H1 (cell line): Measurements from ENCODE around the gene RRBP1. TPM values are rescaled to one million over a fixed set of nuclear protein-coding genes. Genes with fewer than 3 reads are reported as not detected.

Source experiments
- CTCF ChIA-PET: fragments of 300-600 bp; sonication (Branson Sonifier 250); formaldehyde crosslinking; loops from one replicate; lab custom pipeline; 2021; ENCODE audit not compliant: partially characterized antibody; lab: Charles Lee
- POLR2A ChIA-PET: fragments of 300-600 bp; sonication (Branson Sonifier 250); formaldehyde crosslinking; loops from one replicate; lab custom pipeline; 2021; ENCODE audit warnings: inconsistent platforms; ENCODE audit not compliant: partially characterized antibody; lab: Charles Lee
- DNase-seq, 2 experiments: peaks; one replicate each; pipeline versions ENCODE4 v3.0.0 to v3.0.0-alpha.2; 2010 to 2022; ENCODE audit warnings: low spot score in 2 of 2, low read depth in 1 of 2, mixed read lengths in 1 of 2
- FAIRE-seq: peaks from 2 replicates; lab custom pipeline; 2011; peaks lifted over from hg19 to GRCh38; lab: Jason Lieb, UNC
- H2AFZ ChIP-seq: 2 replicates; pipeline ENCODE4 v1.8.1; 2012; ENCODE audit warnings: low read length, inconsistent platforms
- H2AK5ac ChIP-seq: 2 replicates; pipeline ENCODE4 v1.6.1; 2013; ENCODE audit warnings: low read depth, low read length
- H2BK120ac ChIP-seq: replicated peaks from 2 replicates; pipeline ENCODE3; 2013; ENCODE audit warnings: low read depth, low read length, inconsistent platforms
- H2BK12ac ChIP-seq: 2 replicates; pipeline ENCODE4 v1.6.1; 2013; ENCODE audit warnings: low read depth, low read length
- H2BK15ac ChIP-seq: 2 replicates; pipeline ENCODE4 v1.6.1; 2013; ENCODE audit warnings: low read length
- H2BK20ac ChIP-seq: 2 replicates; pipeline ENCODE4 v1.6.1; 2013; ENCODE audit warnings: low read length
- H2BK5ac ChIP-seq: 2 replicates; pipeline ENCODE4 v1.6.1; 2013; ENCODE audit warnings: low read depth, low read length
- H3K14ac ChIP-seq: 2 replicates; pipeline ENCODE4 v1.6.1; 2013; ENCODE audit warnings: inconsistent platforms; ENCODE audit not compliant: insufficient read length
- H3K18ac ChIP-seq: 2 replicates; pipeline ENCODE4 v1.6.1; 2013; ENCODE audit warnings: low read length; ENCODE audit errors: extremely low read depth
- H3K23ac ChIP-seq: 2 replicates; pipeline ENCODE4 v1.6.1; 2013; ENCODE audit warnings: inconsistent platforms; ENCODE audit not compliant: insufficient read length
- H3K23me2 ChIP-seq: 2 replicates; pipeline ENCODE4 v1.6.1; 2013; ENCODE audit warnings: low read depth, low read length
- H3K27ac ChIP-seq: 2 replicates; pipeline ENCODE4 v1.6.1; 2011; ENCODE audit warnings: low read depth, low read length, inconsistent platforms
- H3K27me3 ChIP-seq, 4 experiments: replicated peaks in 1 of 4; 1 replicate in 1 of 4; 2 replicates in 3 of 4; pipeline versions ENCODE4 v1.6.1 to v1.8.1; 2011 to 2013; ENCODE audit warnings: low read length in 3 of 4, mild to moderate bottlenecking in 3 of 4, inconsistent platforms in 2 of 4, mixed read lengths in 2 of 4, moderate library complexity in 1 of 4; ENCODE audit not compliant: control insufficient read depth in 3 of 4, insufficient read depth in 3 of 4; ENCODE audit errors: extremely low read depth in 1 of 4
- H3K36me3 ChIP-seq, 4 experiments: 2 replicates each; pipeline versions ENCODE4 v1.6.1 to v1.8.1; 2011 to 2013; ENCODE audit warnings: mild to moderate bottlenecking in 4 of 4, low read length in 3 of 4, moderate library complexity in 2 of 4, control low read depth in 1 of 4, inconsistent platforms in 1 of 4; ENCODE audit not compliant: insufficient read depth in 4 of 4, control insufficient read depth in 2 of 4
- H3K4ac ChIP-seq: replicated peaks from 2 replicates; pipeline ENCODE3; 2013; ENCODE audit warnings: low read length, low read depth, mixed read lengths, inconsistent platforms; ENCODE audit not compliant: insufficient read length
- H3K4me1 ChIP-seq, 4 experiments: replicated peaks in 1 of 4; 1 replicate in 1 of 4; 2 replicates in 3 of 4; pipeline versions ENCODE4 v1.6.1 to v1.8.1; 2011 to 2013; ENCODE audit warnings: low read length in 3 of 4, inconsistent platforms in 2 of 4, mixed read lengths in 1 of 4; ENCODE audit not compliant: insufficient read depth in 4 of 4, control insufficient read depth in 3 of 4
- H3K4me2 ChIP-seq, 2 experiments: 2 replicates each; pipeline versions ENCODE4 v1.6.1 to v1.8.1; 2011 to 2013; ENCODE audit warnings: low read depth in 2 of 2, low read length in 2 of 2, control low read depth in 1 of 2, inconsistent platforms in 1 of 2, mild to moderate bottlenecking in 1 of 2; ENCODE audit not compliant: insufficient read depth in 1 of 2
- H3K4me3 ChIP-seq, 4 experiments: fragments of 200-600, 300-600 bp in 1 of 4; sonication (generic), shearing (Covaris generic), sonication (Bioruptor Twin) in 1 of 4; 2 replicates each; pipeline versions ENCODE4 v1.5.1 to v1.8.1; 2011 to 2016; ENCODE audit warnings: low read length in 4 of 4, low read depth in 3 of 4, control low read depth in 2 of 4, inconsistent platforms in 2 of 4, mild to moderate bottlenecking in 2 of 4, mixed read lengths in 1 of 4, moderate library complexity in 1 of 4; ENCODE audit not compliant: insufficient read depth in 2 of 4; ENCODE audit errors: extremely low read depth in 1 of 4
- H3K56ac ChIP-seq: replicated peaks from 2 replicates; pipeline ENCODE3; 2013; ENCODE audit warnings: low read depth, mild to moderate bottlenecking, mixed read lengths, low read length, inconsistent platforms; ENCODE audit not compliant: insufficient read length
- H3K79me1 ChIP-seq: 2 replicates; pipeline ENCODE4 v1.6.1; 2013; ENCODE audit warnings: low read depth, low read length, control low read depth
- H3K79me2 ChIP-seq, 2 experiments: 2 replicates each; pipeline versions ENCODE4 v1.6.1 to v1.8.1; 2012 to 2013; ENCODE audit warnings: low read length in 2 of 2, mild to moderate bottlenecking in 2 of 2, inconsistent platforms in 1 of 2; ENCODE audit not compliant: insufficient read depth in 2 of 2, control insufficient read depth in 1 of 2
- H3K9ac ChIP-seq, 4 experiments: replicated peaks in 1 of 4; 1 replicate in 1 of 4; 2 replicates in 3 of 4; pipeline versions ENCODE4 v1.6.1 to v1.8.1; 2011 to 2013; ENCODE audit warnings: low read depth in 3 of 4, low read length in 3 of 4, control low read depth in 2 of 4, mild to moderate bottlenecking in 2 of 4, moderate library complexity in 2 of 4, inconsistent platforms in 1 of 4; ENCODE audit errors: extremely low read depth in 1 of 4
- H3K9me3 ChIP-seq, 2 experiments: 2 replicates each; pipeline versions ENCODE4 v1.6.1 to v1.8.1; 2012 to 2013; ENCODE audit warnings: mild to moderate bottlenecking in 2 of 2, moderate library complexity in 2 of 2, control low read depth in 1 of 2, inconsistent platforms in 1 of 2, low read depth in 1 of 2, low read length in 1 of 2, mixed read lengths in 1 of 2; ENCODE audit not compliant: insufficient read depth in 2 of 2
- H4K20me1 ChIP-seq, 2 experiments: replicated peaks in 1 of 2; 2 replicates each; pipeline versions ENCODE3 to v1.8.1; 2011 to 2013; ENCODE audit warnings: inconsistent platforms in 2 of 2, low read length in 2 of 2, mild to moderate bottlenecking in 1 of 2; ENCODE audit not compliant: insufficient read depth in 2 of 2, control insufficient read depth in 1 of 2
- H4K5ac ChIP-seq: 2 replicates; pipeline ENCODE4 v1.6.1; 2013; ENCODE audit warnings: low read length, low read depth, mixed read lengths, inconsistent platforms; ENCODE audit not compliant: insufficient read length
- H4K8ac ChIP-seq: 2 replicates; pipeline ENCODE4 v1.8.0; 2013; ENCODE audit warnings: mild to moderate bottlenecking, moderate library complexity, low read length, inconsistent platforms; ENCODE audit not compliant: insufficient read depth; ENCODE audit errors: extremely low read depth
- H4K91ac ChIP-seq: replicated peaks from 2 replicates; pipeline ENCODE3; 2013; ENCODE audit warnings: low read length, mixed read lengths, inconsistent platforms; ENCODE audit not compliant: insufficient read length
- EP300 ChIP-seq, 2 experiments: IDR thresholded peaks; 1 replicate in 1 of 2; 2 replicates in 1 of 2; pipeline ENCODE4 v1.6.1; 2011 to 2012; ENCODE audit warnings: low read depth in 2 of 2, low read length in 2 of 2, mild to moderate bottlenecking in 2 of 2, borderline replicate concordance in 1 of 2, inconsistent platforms in 1 of 2, moderate library complexity in 1 of 2
- KDM1A ChIP-seq: fragments of 200-600, 300-600 bp; sonication (generic); IDR thresholded peaks from 2 replicates; pipeline ENCODE4 v1.7.1; 2016; ENCODE audit warnings: mild to moderate bottlenecking, low read length, borderline replicate concordance
- MAFK ChIP-seq: IDR thresholded peaks from 2 replicates; pipeline ENCODE4 v1.6.1; 2012; ENCODE audit warnings: low read depth, mild to moderate bottlenecking, improper control_type of control experiment, low read length
- MAX ChIP-seq: IDR thresholded peaks from 2 replicates; pipeline ENCODE4 v1.6.1; 2012; ENCODE audit warnings: inconsistent platforms
- POLR2A ChIP-seq, 2 experiments: IDR thresholded peaks; 1 replicate in 1 of 2; 2 replicates in 1 of 2; pipeline ENCODE4 v1.6.1; 2011; ENCODE audit warnings: low read depth in 2 of 2, low read length in 2 of 2, mild to moderate bottlenecking in 2 of 2; ENCODE audit errors: control extremely low read depth in 1 of 2
- RAD21 ChIP-seq, 2 experiments: IDR thresholded peaks in 1 of 2; conservative IDR thresholded peaks in 1 of 2; 2 replicates each; pipeline ENCODE4 v1.6.1; 2011; ENCODE audit warnings: low read depth in 2 of 2, low read length in 2 of 2, improper control_type of control experiment in 1 of 2, inconsistent platforms in 1 of 2, mild to moderate bottlenecking in 1 of 2, moderate library complexity in 1 of 2
- TAF1 ChIP-seq: IDR thresholded peaks from 2 replicates; pipeline ENCODE4 v1.6.1; 2011; ENCODE audit warnings: mild to moderate bottlenecking, low read depth, low read length
- ZNF274 ChIP-seq: IDR thresholded peaks from 2 replicates; pipeline ENCODE4 v1.7.0; 2012; ENCODE audit warnings: low read length, borderline replicate concordance; ENCODE audit errors: extremely low read depth
- WGBS, 2 experiments: shearing (Covaris generic) in 1 of 2; methylation state at CpG; one replicate each; pipeline versions ENCODE4 v1.1.6 to v1.1.7; 2013 to 2015; ENCODE audit warnings: low lambda C conversion rate in 2 of 2, mixed read lengths in 2 of 2, inconsistent platforms in 1 of 2, low coverage in 1 of 2, missing lambda C conversion rate in 1 of 2; ENCODE audit not compliant: insufficient replicate concordance in 2 of 2, insufficient coverage in 1 of 2, insufficient read length in 1 of 2; ENCODE audit errors: extremely low coverage in 1 of 2, missing lambda C conversion rate in 1 of 2; 5-methylcytosine and 5-hydroxymethylcytosine counted together
- polyA plus RNA-seq, 7 experiments: library from polyadenylated mRNA; depleted of rRNA in 3 of 7; stranded (reverse) in 5 of 7; unstranded in 2 of 7; fragments of >200 nt in 5 of 7; fragments of 200-250 nt in 2 of 7; gene quantifications; 1 replicate in 5 of 7; 2 replicates in 1 of 7; 4 replicates in 1 of 7; pipeline versions ENCODE4 v1.2.1 to v1.2.3, GENCODE V29; 2011 to 2013; ENCODE audit warnings: missing spikeins in 2 of 7, mixed read lengths in 2 of 7
- total RNA-seq: library from RNA; stranded (reverse); fragmentation: NEBNext Ultra II Directional; extraction: Animal tissue kit (Norgen Biotek cat#: 25700); gene quantifications from 2 replicates; pipeline ENCODE4 v1.2.1, GENCODE V29; 2021

Gene RRBP1
- total and polyA plus RNA-seq, 2 of the 8 experiments (the other 6 are each of a cell fraction or from before 2014, with no cell fraction given): 15.9 to 157 TPM

DNA sequence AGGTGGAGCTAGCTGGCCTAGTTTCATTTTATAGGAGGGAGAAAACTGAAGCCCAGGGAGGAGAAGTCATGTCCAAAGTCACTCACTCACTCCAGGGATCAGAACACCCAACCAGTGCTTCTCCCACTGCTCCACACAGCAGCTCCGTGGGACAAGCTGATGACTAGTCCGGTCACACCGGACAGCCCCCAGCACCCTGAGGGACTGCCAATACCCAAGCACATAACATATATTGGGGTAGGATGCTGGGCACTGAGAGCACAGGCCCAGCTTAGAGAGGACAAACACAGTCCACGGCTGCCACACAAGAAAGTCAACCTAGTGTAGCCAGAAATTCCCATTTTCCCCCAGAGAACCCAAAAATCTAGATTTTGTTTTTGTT is 5.7 kb downstream of the RRBP1 start:
- Histone ChIP-seq H3K4me3 (no peak overlapping the region), H3K27ac (no peak overlapping the region), H4K5ac (no peak overlapping the region), H4K91ac (no peak overlapping the region), H3K18ac (no peak overlapping the region), H2BK15ac (no peak overlapping the region), H3K9me3 (no peaks in the 10 kb centered on the region), H3K14ac (no peak overlapping the region), H3K4ac (no peak overlapping the region), H3K4me1 (peaks cover 4 to 12% (median 8%) of the 10 kb centered on the region in 4 experiments), H2AK5ac (no peak overlapping the region), H4K20me1 (peaks cover 11 to 29% of the 10 kb centered on the region in 2 experiments), H3K9ac (no peak overlapping the region; a peak in 1 of 7 replicates), H2BK20ac (no peak overlapping the region), H2BK12ac (no peak overlapping the region), H3K23me2 (peaks cover 8% of the 10 kb centered on the region; the same call in 1 of the 2 replicates), H3K79me2 (peaks cover 27 to 93% of the 10 kb centered on the region in 2 experiments), H4K8ac (no peak overlapping the region), H2AFZ (no peak overlapping the region), H3K4me2 (no peak overlapping the region), H2BK5ac (no peak overlapping the region), H2BK120ac (no peak overlapping the region), H3K23ac (no peak overlapping the region), H3K56ac (no peak overlapping the region), H3K36me3 (peaks cover 0 to 8% (median 1%) of the 10 kb centered on the region in 4 experiments; a peak in 3 of 8 replicates), H3K27me3 (no peaks in the 10 kb centered on the region), H3K79me1 (peaks cover 30% of the 10 kb centered on the region)
- WGBS, 2 experiments: 98% methylated on average over 4 of the region's 4 CpGs; no CpG with 5 or more reads in 1 of the 2 experiments
- ChIA-PET CTCF (interaction anchor here (1.0 to 1.8 kb wide), 6 partner anchors 16 to 262 kb away, joined by 3 to 6 read pairs (median 4); no protein-coding TSS in a partner anchor), POLR2A (interaction anchor here (0.9 to 2.0 kb wide), 2 partner anchors 10 to 22 kb away, joined by 3 to 21 read pairs; no protein-coding TSS in a partner anchor)
- no peak for TF ChIP-seq TAF1
- TF ChIP-seq MAX: no peak
- no peak for TF ChIP-seq MAFK
- no peak for TF ChIP-seq ZNF274
- TF ChIP-seq RAD21 (IDR thresholded peaks at IDR 0.05 in 1 of 2, conservative IDR thresholded peaks at IDR 0.05 in 1 of 2; ENCODE audit: low read depth in 2 of 2, low read length in 2 of 2): no peak
- no peak for TF ChIP-seq EP300 (IDR thresholded peaks at IDR 0.05; ENCODE audit: borderline replicate concordance in 1 of 2, low read depth in 2 of 2, low read length in 2 of 2)
- no peak for TF ChIP-seq POLR2A (IDR thresholded peaks at IDR 0.05; ENCODE audit: control extremely low read depth in 1 of 2, low read depth in 2 of 2, low read length in 2 of 2)
- no peak for TF ChIP-seq KDM1A
- DNase-seq (no peak), FAIRE-seq (no peak)
